HG02981 (cell line): ENCODE measurements around the gene TAF9.
A peak's percentile ranks its signal among the peaks of the same experiment; 100 is the strongest.
"Not testable (repeated sequence)": the region's sequence is repeated elsewhere in the genome, so short reads cannot be mapped to it uniquely, and the experiment has no call there.

Experiments
- ATAC-seq: cut with Tn5 transposase; IDR thresholded peaks from one replicate; pipeline ENCODE4 v1.9.1; 2021; ENCODE audit warnings: mild to moderate bottlenecking, moderate library complexity; ENCODE audit not compliant: unreplicated experiment

The TAF9 gene

GRCh38 chr5:69341520-69342161 lies 27.7 kb downstream of the TAF9 start:
- ATAC-seq, result no peak

DNA sequence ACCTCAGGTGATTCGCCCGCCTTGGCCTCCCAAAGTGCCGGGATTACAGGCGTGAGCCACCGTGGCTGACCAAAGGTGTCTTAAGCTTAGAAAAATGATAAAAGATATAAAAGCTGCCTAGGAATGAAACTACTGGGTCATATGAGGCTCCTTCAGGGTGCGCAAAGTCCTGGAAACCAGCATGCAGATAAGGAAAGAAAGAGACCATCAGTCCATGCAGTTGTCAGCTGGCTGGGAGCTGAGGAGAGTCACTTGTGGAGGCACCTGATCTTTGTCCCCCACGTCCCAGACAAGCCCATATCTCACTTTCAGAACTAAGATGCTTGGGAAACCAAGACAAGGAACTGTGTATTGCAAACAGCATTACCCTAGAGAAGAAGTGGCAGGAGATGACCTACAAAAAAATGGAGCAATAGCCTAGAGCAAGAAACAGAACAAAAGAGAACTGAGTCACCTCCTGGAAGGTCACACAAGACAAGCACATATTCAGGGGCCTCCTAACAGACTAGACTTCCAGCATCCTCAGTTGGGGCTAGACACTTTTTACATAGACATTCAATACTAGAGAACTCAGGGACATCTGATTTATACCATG lies 33.9 kb downstream of the TAF9 start:
- no peak for ATAC-seq

GRCh38 chr5:69334793-69335268 lies 34.5 kb downstream of the TAF9 start:
- peak; percentile 60 for ATAC-seq

DNA sequence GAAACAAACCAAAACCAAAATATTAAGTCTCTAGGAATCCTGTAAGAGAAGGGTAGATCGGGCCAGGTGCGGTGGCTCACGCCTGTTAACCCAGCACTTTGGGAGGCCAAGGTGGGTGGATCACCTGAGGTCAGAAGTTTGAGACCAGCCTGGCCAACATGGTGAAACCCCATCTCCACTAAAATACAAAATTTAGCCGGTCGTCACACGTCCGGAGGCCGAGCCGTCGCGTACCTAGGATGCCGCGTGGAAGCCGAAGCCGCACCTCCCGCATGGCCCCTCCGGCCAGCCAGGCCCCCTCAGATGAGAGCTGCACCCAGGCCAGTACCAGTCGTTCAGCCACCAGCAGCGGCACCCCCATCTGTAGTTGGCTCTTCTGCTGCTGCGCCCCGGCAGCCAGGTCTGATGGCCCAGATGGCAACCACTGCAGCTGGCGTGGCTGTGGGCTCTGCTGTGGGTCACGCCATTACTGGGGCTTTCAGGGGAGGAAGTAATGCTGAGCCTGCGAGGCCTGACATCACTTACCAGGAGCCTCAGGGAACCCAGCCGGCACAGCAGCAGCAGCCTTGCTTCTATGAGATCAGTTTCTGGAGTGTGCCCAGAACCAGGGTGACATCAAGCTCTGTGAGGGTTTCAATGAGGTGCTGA lies 35.5 kb downstream of the TAF9 start:
- not testable (repeated sequence) for ATAC-seq

DNA sequence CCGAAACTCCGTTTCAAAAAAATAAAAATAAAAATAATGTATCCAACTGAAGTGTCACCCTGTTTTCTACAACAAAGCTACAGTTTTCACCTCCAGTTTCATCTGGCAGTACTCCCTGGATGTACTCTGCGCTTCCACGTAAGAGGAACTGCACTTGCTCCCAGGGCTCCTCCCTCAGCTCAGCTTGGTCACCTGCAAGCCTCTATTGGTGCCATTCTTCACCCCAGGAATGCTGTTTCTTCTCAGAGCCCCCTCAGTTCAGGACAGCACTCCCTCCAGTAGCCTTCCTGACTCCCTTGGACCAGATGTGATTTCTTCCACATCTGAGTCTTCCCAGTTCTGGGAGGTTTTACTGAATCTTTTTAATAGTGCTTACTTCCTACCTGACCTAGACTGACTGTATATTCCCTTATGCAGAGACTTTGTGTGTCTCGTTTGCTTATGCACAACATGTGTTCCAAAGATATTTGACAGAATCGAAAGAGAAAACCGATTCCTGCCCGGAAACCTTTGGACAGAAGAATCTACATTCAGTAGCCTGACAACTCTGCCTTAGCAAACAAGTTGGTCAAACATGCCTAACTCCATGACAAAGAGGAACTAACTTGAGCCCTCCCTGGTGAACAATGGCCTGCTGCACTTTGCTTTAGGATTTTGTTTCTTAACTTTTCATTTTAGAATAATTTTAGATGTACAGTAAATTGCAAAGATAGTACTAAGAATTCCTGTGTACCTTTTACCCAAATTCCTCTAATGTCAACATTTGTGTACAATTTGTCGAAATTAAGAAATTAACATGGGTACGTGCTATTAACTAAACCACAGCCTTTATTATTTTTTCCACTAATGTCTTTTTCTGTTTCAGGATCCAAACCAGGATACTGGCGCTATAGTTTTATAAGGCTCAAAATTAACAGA lies 37.5 kb downstream of the TAF9 start:
- no peak for ATAC-seq

DNA sequence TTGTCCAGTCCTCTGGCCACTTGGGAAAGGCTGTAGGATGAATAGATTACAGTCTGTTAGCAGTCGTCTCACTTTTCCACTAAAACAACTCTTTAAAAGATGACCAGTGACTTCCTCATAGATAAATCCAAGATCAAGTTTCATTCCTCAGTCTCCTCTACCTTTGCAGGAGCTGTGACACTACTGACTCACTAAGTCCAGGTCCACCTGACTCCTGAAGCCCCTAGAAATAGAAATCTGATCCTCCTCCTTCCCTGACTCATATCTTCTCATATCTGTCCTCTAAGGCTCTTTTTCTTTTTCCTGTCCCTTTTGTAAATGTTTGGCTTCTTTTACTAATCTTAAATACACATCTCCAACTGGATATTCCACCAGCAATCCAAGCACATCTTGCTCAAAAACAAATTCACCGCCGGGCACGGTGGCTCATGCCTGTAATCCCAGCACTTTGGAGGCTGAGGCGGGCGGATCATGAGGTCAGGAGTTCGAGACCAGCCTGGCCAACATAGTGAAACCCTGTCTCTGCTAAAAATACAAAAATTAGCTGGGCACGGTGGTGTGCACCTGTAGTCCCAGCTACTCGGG lies 39.3 kb downstream of the TAF9 start:
- no peak for ATAC-seq

- no peak for ATAC-seq
These were observed 43.0 kb downstream of the TAF9 start for GRCh38 chr5:69326365-69326764.

DNA sequence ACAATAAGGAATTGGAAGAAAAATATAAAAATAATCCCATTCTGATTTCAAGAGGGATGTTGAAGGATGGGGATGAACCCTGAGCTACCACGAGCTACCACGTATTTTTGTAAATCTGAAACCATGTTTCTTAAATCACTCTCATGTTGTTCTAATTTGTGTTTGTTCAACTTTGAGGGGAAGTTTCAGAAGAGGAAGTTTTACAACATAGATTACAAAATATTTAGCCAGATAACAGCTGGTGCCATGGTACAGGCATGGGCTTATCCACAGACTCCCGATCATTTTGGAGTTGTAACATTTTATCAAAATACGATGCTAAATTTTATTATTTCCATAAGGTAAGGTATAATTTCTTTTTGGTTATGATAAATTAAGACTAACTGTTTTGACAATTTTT lies 51.9 kb downstream of the TAF9 start:
- ATAC-seq, result no peak

GRCh38 chr5:69315972-69316371 lies 53.3 kb downstream of the TAF9 start:
- no peak for ATAC-seq
